ENCODE data around the gene MGAT5. TPM values are rescaled to one million over a fixed set of nuclear protein-coding genes. Genes with fewer than 3 reads are reported as not detected.

The MGAT5 gene
- total RNA-seq, 6 donors from 2014 or later = 25.3 to 65.5 (median 41.3) TPM

GRCh38 chr2:134217351-134217750 lies 36.5 kb upstream of the MGAT5 start:
- TF ChIP-seq EP300 (IDR thresholded peaks at IDR 0.05) = no peak
- no peak for TF ChIP-seq CTCF (IDR thresholded peaks at IDR 0.05)
- TF ChIP-seq POLR2A (IDR thresholded peaks at IDR 0.05) = no peak
- no peak for TF ChIP-seq POLR2AphosphoS5 (IDR thresholded peaks at IDR 0.05)
- ATAC-seq (ENCODE audit: low FRiP score in 2 of 2) (no peak), DNase-seq (no peak)
- Histone ChIP-seq H3K27ac (no peak overlapping the region), H3K36me3 (no peaks in the 10 kb centered on the region), H3K4me3 (no peak overlapping the region), H3K9me3 (no peaks in the 10 kb centered on the region), H3K27me3 (no peaks in the 10 kb centered on the region), H3K4me1 (peaks cover 22 to 27% (median 23%) of the 10 kb centered on the region in 4 donors)
- 77 to 79% methylated on average over 2 of the region's 2 CpGs for WGBS, 2 donors

GRCh38 chr2:134217924-134218323 lies 35.9 kb upstream of the MGAT5 start:
- H3K27ac ChIP-seq = peak overlapping the region in 1 of 4 donors; percentile 50
- no peaks in the 10 kb centered on the region for H3K27me3 ChIP-seq
- ATAC-seq (ENCODE audit: low FRiP score in 2 of 2) (no peak), DNase-seq (no peak)
- H3K4me1 ChIP-seq = peaks cover 22 to 27% (median 23%) of the 10 kb centered on the region in 4 donors
- H3K36me3 ChIP-seq = no peaks in the 10 kb centered on the region
- H3K4me3 ChIP-seq = no peak overlapping the region
- WGBS, 2 donors = 46 to 58% methylated on average over 1 of the region's 1 CpG
- TF ChIP-seq POLR2A (IDR thresholded peaks at IDR 0.05) (no peak), POLR2AphosphoS5 (IDR thresholded peaks at IDR 0.05) (no peak), EP300 (IDR thresholded peaks at IDR 0.05) (no peak), CTCF (IDR thresholded peaks at IDR 0.05) (no peak)
- H3K9me3 ChIP-seq = no peaks in the 10 kb centered on the region

- WGBS, 2 donors = 70 to 93% methylated on average over 2 to 3 of the region's 3 CpGs
- peak overlapping the region in 1 of 4 donors; percentile 50 for H3K27ac ChIP-seq
- no peak for ATAC-seq (ENCODE audit: low FRiP score in 2 of 2)
Observed at GRCh38 chr2:134218414-134218813, 35.5 kb upstream of the MGAT5 start.

GRCh38 chr2:134218930-134219658 lies 34.8 kb upstream of the MGAT5 start:
- H3K27me3 ChIP-seq = no peaks in the 10 kb centered on the region
- no peak for TF ChIP-seq POLR2AphosphoS5 (IDR thresholded peaks at IDR 0.05)
- TF ChIP-seq POLR2A (IDR thresholded peaks at IDR 0.05) = no peak
- no peak for TF ChIP-seq EP300 (IDR thresholded peaks at IDR 0.05)
- TF ChIP-seq CTCF (IDR thresholded peaks at IDR 0.05) = no peak
- WGBS, 2 donors = 57 to 74% methylated on average over 9 of the region's 9 CpGs
- H3K4me3 ChIP-seq = no peak overlapping the region
- H3K4me1 ChIP-seq = peaks cover 22 to 27% (median 23%) of the 10 kb centered on the region in 4 donors
- peak; percentile 2 to 60 for DNase-seq
- no peaks in the 10 kb centered on the region for H3K36me3 ChIP-seq
- peak in 1 of 2 donors; percentile 84 for ATAC-seq (ENCODE audit: low FRiP score in 2 of 2)
- no peaks in the 10 kb centered on the region for H3K9me3 ChIP-seq
- peak overlapping the region in 2 of 4 donors; percentile 50 to 51 for H3K27ac ChIP-seq

More at GRCh38 chr2:134218414-134218813, 35.5 kb upstream of the MGAT5 start:
- DNase-seq = peak in 1 of 2 donors; percentile 37
- H3K36me3 ChIP-seq = no peaks in the 10 kb centered on the region
- H3K9me3 ChIP-seq = no peaks in the 10 kb centered on the region
- peaks cover 22 to 27% (median 23%) of the 10 kb centered on the region in 4 donors for H3K4me1 ChIP-seq
- H3K4me3 ChIP-seq = no peak overlapping the region
- no peaks in the 10 kb centered on the region for H3K27me3 ChIP-seq
- TF ChIP-seq POLR2AphosphoS5 (IDR thresholded peaks at IDR 0.05) (no peak), CTCF (IDR thresholded peaks at IDR 0.05) (no peak), POLR2A (IDR thresholded peaks at IDR 0.05) (no peak), EP300 (IDR thresholded peaks at IDR 0.05) (no peak)
